SH-SY5Y (cell line): ENCODE results near the gene CBLIF.

Experiments
- GATA2 ChIP-seq: IDR thresholded peaks from 2 replicates; pipeline ENCODE4 v1.6.1; 2011; ENCODE audit warnings: mild to moderate bottlenecking, low read depth, low read length
- GATA3 ChIP-seq: IDR thresholded peaks from 2 replicates; pipeline ENCODE4 v1.6.1; 2011; ENCODE audit warnings: low read depth, mild to moderate bottlenecking, low read length, moderate library complexity

- no peak for TF ChIP-seq GATA2
- TF ChIP-seq GATA3, result no peak
Measured at GRCh38 chr11:59791639-59792038, 53.7 kb downstream of the CBLIF start.
